Stomach smooth muscle (tissue), 2 donors: ENCODE measurements around the gene OR7G1.
"Not testable (repeated sequence)": the region's sequence is repeated elsewhere in the genome, so short reads cannot be mapped to it uniquely, and the experiment has no call there.

ENCODE experiments used
- H3K27ac ChIP-seq: one replicate; pipeline ENCODE4 v1.7.0; 2013; ENCODE audit warnings: mild to moderate bottlenecking, low read length, inconsistent platforms
- H3K27me3 ChIP-seq, 2 donors: one replicate each; pipeline ENCODE4 v1.7.0; 2013; ENCODE audit warnings: low read length in 2 of 2; ENCODE audit not compliant: insufficient read depth in 2 of 2, control insufficient read depth in 1 of 2
- H3K36me3 ChIP-seq, 2 donors: one replicate each; pipeline ENCODE4 v1.7.0; 2013; ENCODE audit warnings: low read length in 2 of 2; ENCODE audit not compliant: control insufficient read depth in 2 of 2, insufficient read depth in 2 of 2
- H3K4me1 ChIP-seq: one replicate; pipeline ENCODE4 v1.7.0; 2013; ENCODE audit warnings: low read length; ENCODE audit not compliant: control insufficient read depth, insufficient read depth
- H3K4me3 ChIP-seq, 2 donors: one replicate each; pipeline ENCODE4 v1.7.0; 2013; ENCODE audit warnings: low read length in 2 of 2
- H3K9ac ChIP-seq, 2 donors: one replicate each; pipeline ENCODE4 v1.7.0; 2013; ENCODE audit warnings: low read length in 2 of 2, mild to moderate bottlenecking in 1 of 2
- H3K9me3 ChIP-seq, 2 donors: one replicate each; pipeline ENCODE4 v1.7.0; 2013; ENCODE audit warnings: low read length in 2 of 2; ENCODE audit not compliant: control insufficient read depth in 2 of 2
- donor health status: healthy.
- donor health status: Pancreatic carcinoma.

OR7G1 gene

GRCh38 chr19:9078651-9079050 lies 36.9 kb downstream of the OR7G1 start:
- Histone ChIP-seq H3K4me3 (no peak overlapping the region), H3K4me1 (peaks cover 14% of the 10 kb centered on the region), H3K27ac (no peak overlapping the region), H3K9me3 (no peaks in the 10 kb centered on the region), H3K9ac (no peak overlapping the region), H3K36me3 (no peaks in the 10 kb centered on the region), H3K27me3 (no peaks in the 10 kb centered on the region)

- no peak overlapping the region for H3K27ac ChIP-seq
- no peaks in the 10 kb centered on the region for H3K9me3 ChIP-seq
- H3K36me3 ChIP-seq, result no peaks in the 10 kb centered on the region
- no peak overlapping the region for H3K4me3 ChIP-seq
- peaks cover 14% of the 10 kb centered on the region for H3K4me1 ChIP-seq
- H3K27me3 ChIP-seq, result no peaks in the 10 kb centered on the region
- no peak overlapping the region for H3K9ac ChIP-seq
These were observed 38.7 kb downstream of the OR7G1 start for GRCh38 chr19:9076901-9077300.

GRCh38 chr19:9075064-9075949 lies 40.3 kb downstream of the OR7G1 start:
- Histone ChIP-seq H3K9me3 (no peaks in the 10 kb centered on the region), H3K27me3 (no peaks in the 10 kb centered on the region), H3K4me3 (peak overlapping the region; percentile 22 to 37), H3K4me1 (peaks cover 14% of the 10 kb centered on the region), H3K36me3 (no peaks in the 10 kb centered on the region), H3K9ac (peak overlapping the region; percentile 51 to 55), H3K27ac (peak overlapping the region; percentile 67)

- no peaks in the 10 kb centered on the region for H3K36me3 ChIP-seq
- H3K9ac ChIP-seq, result no peak overlapping the region
- no peaks in the 10 kb centered on the region for H3K27me3 ChIP-seq
- peaks cover 14% of the 10 kb centered on the region for H3K4me1 ChIP-seq
- H3K4me3 ChIP-seq, result no peak overlapping the region
- no peaks in the 10 kb centered on the region for H3K9me3 ChIP-seq
- no peak overlapping the region for H3K27ac ChIP-seq
These were observed 41.8 kb downstream of the OR7G1 start for GRCh38 chr19:9073806-9074205.

- H3K36me3 ChIP-seq, H3K9ac ChIP-seq, H3K4me3 ChIP-seq, H3K27me3 ChIP-seq, H3K27ac ChIP-seq, H3K9me3 ChIP-seq: not testable (repeated sequence)
- H3K4me1 ChIP-seq, result peaks cover 14% of the 10 kb centered on the region
These were observed 43.8 kb downstream of the OR7G1 start for GRCh38 chr19:9071720-9072119.

DNA sequence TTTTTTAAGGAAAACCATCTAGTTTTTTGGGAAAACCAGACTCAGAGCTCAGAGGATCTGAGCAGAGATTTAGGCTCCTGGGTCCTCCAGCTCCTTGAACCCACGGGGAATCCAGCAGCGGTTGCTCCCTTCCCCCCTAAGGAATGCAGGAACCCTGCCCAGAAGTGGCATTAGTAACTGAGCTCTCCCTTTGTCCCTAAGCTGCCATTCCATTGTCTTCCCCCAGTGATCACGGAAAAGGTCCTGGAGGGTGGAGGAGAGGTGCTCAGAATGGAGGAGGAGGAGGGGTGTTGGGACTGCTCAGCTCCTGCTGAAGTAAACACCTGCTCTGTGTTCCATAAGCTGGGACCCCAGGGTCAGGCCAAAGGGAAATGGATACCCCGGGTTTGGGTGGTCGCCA lies 45.5 kb downstream of the OR7G1 start:
- no peaks in the 10 kb centered on the region for H3K27me3 ChIP-seq
- no peak overlapping the region for H3K27ac ChIP-seq
- no peaks in the 10 kb centered on the region for H3K36me3 ChIP-seq
- no peak overlapping the region for H3K9ac ChIP-seq
- H3K9me3 ChIP-seq, result no peaks in the 10 kb centered on the region
- no peak overlapping the region for H3K4me3 ChIP-seq
- H3K4me1 ChIP-seq, result peaks cover 5% of the 10 kb centered on the region

DNA sequence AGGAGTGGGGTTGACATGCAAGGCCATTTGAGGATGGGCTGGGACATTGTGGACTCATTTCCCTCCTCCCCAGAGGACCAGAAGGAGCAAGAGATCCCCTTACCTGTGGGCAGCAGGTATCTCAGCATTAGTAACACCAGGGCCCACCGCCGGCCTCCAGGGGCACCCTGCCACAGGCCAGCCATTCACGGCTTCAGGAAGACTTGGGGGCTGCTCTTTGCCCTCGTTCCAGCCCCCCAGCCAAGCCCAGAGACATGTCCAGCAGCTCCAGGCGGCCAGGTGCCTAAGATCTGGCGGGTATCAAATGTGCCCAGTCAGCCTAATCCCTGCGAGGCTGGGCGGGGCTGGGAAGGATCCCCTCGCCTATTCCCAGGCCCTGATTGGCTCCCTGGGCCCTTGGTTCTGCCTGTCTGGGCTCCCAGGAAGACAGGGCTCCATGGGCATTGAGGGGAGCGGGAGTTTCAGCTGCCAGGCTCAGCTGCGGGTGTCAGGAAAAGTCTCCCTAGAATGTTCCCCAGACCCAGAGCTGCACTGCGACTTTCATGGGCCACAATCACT lies 50.0 kb downstream of the OR7G1 start:
- H3K9me3 ChIP-seq, result no peaks in the 10 kb centered on the region
- no peaks in the 10 kb centered on the region for H3K36me3 ChIP-seq
- no peak overlapping the region for H3K27ac ChIP-seq
- no peaks in the 10 kb centered on the region for H3K4me1 ChIP-seq
- no peak overlapping the region for H3K4me3 ChIP-seq
- H3K27me3 ChIP-seq, result no peaks in the 10 kb centered on the region
- no peak overlapping the region for H3K9ac ChIP-seq
